HG02973 (cell line): ENCODE measurements around the gene GRID1.

Source experiments
- ATAC-seq: cut with Tn5 transposase; IDR thresholded peaks from one replicate; pipeline ENCODE4 v1.9.1; 2021; ENCODE audit warnings: moderate library complexity; ENCODE audit not compliant: unreplicated experiment

Gene GRID1

DNA sequence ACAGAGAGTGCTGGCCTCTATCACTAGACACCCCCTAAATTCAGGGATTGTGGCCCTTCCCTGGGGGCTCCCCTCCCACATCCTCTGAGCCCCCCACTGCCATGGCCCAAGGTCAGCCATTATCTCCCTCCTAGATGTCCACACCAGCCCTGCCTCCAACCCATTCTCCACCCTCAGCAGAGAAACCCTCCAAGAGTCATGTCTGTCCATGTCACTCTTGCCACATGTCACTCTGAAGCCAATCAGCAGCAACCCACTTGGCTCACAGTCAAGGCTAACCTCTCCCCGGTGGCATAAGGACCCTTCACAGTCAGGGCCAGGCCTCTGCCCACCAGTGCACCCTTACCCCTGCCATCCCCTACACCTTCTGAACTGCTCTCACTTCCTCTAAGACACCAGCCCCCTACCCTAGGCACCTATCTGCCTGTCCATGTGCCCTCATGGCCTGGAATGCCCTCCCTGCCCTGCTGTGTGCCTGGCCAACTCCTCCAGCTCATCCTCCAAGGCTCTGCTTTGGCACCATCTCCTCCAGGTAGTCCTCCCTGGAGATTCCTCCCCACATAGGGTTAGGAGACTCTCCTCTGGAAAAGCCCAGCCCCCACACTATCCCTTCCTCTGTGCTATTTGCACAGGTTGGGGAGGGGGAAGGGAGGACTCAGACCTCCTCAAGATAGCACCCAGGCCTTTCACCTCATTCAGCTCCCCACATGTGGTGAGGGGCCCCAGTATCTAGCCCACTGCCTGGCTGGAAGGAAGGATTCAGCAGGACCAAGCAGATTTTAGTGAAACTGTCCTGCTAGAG, 83.7 kb downstream of the GRID1 start:
- ATAC-seq = no peak

DNA sequence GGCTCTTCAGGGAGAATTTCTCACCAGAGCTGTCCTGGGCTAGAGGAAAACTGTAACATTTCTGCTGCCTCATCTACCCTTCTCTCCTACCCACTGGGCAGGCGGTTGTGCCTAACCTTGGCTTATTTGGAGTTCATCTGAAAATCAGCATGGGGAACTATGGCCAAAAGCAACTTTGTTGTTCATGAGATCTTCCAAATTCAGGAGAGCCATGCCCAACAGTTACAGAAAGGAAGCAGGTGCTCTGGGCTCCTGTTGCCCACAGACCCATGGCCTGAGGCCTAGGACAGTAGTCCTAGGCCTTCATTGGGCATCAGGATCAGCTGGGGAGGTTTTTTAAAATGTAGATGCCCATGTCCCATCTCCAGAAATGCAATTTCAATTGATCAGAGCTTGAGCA, 85.2 kb downstream of the GRID1 start:
- no peak for ATAC-seq

DNA sequence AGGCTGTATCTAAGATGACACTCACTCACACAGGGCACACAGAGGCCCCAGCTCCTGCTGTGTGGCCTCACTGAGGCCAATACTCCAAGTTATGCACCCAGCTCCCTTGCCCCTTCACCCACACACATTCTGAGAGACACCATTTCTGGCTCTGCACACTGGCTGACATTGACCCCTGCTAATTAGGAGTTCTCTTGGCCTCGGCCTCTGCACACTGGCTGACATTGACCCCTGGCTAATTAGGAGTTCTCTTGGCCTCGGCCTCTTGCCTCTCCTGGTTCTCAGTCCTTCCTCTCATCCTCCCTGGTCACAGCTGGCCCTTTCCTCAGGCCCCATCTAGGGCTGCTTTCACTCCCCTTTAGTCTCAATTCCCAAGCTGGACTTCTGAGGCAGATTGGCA, 97.3 kb downstream of the GRID1 start:
- ATAC-seq = no peak

DNA sequence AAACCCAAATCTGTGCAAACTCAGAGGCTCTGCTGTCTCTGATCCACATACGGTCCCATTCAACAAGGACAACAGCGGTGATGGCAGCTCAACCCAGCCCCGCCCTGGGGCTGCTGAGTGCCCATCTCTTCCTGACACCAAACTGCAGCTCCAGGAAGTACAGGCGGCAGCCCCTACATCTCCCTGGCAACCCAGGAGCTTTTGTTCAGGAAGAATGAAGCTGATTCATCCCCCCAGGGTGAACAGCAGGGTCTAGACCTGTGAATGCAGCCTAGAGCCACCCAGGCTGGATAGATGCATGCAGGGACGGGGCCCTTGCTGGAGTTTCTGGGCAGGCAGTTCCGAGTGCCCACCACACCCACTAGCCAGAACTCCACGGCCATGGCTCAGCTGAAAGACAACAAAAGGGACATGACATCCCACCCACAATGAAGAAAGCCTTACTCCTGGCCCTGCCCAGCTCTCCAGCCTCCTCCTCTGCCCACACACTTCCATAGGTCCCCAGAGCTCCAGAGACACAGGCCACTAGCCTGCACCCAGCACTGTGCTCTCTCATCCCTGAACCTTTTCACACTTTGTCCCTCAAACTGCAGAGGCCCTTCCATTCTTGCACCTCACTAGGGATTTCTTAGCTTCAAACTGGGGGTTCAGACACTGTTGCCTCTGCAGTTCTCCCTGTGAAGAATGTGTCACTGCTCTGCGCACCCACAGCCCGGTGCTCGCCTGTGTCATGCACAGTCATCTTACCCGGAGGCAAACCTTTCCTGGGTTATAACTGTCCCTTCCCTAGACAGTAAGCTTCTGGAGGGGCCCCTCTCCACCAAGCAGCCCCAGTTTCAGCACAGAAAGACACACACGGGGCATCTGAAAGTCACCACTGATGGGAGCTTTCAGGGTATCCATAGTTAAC, 99.1 kb downstream of the GRID1 start:
- ATAC-seq = no peak

DNA sequence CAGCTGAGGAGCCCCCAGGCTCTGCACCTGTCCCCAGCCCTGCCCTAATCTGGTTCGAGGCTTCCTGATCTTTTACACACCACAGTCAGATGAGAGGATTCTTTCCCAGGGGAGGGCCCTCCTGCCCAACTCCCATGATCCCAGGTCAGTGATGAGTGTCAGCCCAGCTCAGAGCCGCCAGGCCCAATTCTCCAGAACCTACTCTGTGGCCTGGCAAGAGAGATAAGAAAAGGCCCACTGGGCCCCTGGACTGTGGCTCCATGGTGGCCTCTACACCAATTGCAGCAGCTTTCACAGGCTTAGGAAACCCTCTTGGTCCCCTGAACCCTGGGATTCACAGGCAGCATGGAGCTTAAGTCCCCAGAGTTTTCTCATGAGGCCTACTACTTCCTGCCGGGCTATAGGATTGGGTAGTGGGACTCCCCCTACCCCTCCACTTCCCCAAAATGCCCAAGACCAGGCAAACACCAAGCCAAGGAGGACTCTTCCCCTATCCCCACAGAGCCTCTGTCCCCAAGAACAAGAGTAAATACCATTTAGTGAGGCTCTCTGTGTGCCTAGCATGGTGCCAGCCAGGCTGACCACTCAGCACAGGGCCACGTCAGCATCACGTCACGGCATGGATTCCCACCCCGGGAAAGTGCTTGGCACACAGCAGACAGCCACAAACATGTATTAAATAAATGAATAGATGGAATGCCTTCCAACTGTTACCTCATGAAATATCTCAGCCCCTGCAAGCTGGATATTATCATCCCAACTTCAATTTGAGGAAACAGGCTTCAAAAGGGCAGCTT, 100.0 kb downstream of the GRID1 start:
- no peak for ATAC-seq

DNA sequence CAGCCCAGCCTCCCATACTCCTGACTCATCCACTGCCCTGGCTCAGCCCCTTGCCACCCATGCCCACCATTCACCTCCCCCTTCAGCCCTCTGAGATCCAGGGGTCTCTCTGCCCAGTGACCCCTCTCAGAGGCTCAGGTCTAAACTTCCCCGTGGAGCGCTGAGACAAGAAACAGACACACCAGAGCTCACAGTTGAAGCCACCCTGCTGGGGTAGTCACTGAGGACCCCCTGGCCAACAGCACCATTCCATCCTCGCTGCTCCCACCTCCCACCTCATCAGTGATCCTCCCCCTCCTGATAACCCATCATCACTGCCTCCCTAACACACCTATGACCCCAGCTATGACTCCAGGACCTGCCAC, 100.7 kb downstream of the GRID1 start:
- no peak for ATAC-seq

DNA sequence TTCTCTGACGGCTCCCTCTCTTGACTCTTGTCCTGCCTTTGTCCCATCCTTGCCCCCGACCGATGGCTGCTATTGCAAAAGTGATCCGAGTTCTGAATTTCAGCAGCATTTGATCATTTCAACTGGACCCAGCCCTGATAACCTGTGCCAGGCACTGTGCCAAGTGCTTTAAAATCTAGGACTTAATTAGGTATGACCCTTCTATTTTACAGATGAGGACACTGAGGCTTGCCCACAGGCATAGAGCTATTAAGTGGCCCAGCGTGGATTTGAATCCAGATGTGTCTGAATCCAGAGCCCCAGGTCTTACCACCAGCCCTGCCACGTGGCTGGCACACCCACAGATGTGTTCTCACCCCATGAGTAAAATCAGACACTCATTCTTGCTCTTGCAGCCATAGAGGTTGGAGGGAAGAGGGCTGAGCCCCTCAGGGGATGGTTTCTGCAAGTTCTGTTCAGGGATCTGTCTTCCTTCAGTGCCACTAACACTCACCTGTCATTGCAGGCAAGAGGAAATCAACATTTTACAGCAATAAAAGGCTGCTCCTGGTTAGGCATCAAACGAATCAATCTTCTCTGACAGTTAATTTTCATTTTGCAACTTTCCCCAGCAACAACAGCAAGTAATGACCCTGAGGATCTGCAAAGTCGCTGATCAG, 101.2 kb downstream of the GRID1 start:
- no peak for ATAC-seq

DNA sequence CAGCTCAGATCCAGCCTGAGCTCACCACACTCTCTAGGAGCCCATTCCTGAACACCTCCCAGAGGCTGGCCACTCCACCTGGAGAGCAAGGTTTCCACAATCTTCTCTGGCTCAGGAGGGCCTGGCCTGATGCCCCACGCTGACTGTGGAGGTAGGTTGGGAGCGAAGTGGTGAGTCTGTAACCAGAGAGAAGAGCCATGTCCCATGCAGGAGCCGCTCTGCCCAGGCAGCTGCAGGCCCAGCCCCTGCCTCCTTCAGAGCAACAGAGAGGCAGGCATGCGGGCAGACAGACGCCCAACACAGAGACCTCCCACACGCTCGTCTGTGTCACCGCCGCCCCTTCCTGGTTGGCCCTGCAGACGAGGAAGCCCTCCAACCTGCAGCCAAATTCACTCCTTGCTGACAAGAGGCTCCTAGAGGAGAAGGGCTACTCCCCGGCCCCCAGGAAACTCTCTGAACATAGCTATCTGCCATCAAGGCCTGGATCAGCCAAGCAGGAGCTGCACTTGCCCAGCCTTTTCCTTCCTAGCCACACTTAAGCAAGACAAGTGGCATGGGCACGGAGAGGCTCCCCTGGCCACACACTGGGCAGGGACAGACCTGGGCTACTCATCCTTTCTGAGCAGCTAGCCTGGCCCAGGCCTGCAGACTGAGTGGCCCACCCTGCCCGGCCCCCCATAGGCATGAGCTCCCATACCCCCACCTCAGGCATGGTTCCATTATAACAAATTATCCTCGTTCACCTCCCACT, 101.9 kb downstream of the GRID1 start:
- ATAC-seq = no peak

DNA sequence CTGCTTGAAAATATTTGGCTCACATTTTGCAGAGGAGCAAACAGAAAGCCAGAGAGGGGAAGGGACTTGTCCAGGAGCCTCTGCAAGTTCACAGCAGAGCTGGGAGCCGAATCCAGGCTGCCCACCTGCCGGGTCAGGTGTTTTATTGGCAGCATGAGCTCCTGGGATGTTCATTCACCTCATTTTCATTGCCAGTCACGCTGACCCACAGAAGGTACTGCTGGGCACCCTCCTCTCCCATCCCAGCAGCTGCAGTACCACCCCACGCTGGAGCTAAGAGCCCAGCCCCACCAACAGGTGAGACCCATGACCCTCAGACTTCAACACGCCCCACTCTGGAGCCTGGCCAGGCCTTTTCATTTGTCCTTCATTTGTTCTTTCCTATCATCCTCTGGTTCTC, 102.7 kb downstream of the GRID1 start:
- no peak for ATAC-seq

DNA sequence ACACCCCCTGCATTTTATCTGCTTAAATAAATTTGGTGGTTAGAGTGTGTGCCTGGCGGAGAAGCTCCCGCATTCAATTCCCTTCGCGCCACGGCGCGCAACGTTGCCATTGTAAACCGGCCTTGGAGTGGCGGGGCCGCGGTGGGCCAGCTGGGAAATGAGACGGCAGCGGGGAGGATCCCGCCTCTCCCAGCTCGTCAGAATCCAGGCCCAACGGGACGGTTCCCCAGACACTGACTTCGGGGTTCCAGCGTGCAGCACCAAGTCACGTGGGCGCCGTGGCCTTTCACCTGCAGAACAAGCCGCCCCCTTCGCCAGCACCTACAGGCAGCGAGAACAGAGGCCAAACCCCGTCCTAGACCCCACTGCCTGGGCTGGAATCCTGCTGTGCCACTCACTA, 103.4 kb downstream of the GRID1 start:
- no peak for ATAC-seq

DNA sequence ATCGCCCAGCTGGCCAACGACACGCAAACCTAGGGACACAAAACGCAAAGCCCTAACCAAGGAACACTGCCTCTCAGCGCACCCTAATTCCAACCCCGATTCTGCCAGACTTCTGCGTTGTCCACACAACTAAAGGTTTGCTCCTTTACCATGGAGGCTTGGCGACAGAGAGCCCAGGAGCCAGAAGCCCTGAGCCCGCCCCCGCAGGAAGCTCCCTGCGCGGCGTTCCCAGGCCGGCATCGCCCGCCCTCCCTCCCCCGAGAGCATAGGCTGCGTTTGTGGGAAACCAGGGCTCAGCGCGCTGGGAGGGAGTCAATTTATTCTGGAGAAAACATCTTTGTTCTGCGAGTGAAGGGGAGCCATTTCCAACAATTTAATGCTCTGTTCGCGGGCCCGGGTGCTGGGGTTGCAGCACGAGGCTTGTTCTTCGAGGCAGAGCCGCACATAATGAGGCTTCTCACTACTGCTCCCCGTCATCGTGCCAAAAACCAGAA, 103.9 kb downstream of the GRID1 start:
- ATAC-seq = no peak

DNA sequence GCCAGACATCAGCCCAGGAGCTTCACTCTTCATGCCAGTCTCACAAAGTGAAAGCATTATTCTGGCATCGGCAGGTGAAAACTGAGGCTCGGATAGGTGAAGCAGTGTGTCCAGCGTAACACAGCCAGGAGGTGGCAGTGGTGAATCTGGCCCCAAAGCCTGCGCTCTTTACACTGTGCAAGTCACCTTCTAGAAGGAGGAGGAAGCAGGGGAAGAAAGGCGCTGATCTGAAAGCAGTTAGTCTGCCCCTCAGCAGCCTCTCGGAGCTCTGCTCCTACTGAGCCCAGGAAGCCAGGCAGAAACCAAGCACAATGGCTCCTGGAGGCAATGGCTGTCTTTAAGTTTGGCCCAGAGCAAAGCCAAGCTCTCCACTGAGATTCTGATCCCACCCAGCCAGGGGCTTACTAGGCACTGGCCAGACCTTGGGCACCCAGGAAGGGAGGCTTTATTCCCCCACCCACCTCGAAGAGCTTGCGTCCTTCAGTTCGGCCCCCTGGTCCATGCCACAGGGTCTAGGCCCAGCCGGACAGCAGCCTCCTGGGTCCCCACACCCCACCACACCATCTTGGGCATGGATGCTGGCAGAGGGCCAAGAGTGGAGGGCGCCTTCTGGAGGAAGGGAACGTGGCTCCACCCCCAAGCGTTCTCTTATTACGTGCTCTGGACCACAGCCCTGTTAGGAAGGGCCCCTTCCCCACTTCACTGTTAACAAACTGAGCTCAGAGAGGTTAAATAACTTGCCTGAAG, 104.5 kb downstream of the GRID1 start:
- peak; percentile 68 for ATAC-seq

DNA sequence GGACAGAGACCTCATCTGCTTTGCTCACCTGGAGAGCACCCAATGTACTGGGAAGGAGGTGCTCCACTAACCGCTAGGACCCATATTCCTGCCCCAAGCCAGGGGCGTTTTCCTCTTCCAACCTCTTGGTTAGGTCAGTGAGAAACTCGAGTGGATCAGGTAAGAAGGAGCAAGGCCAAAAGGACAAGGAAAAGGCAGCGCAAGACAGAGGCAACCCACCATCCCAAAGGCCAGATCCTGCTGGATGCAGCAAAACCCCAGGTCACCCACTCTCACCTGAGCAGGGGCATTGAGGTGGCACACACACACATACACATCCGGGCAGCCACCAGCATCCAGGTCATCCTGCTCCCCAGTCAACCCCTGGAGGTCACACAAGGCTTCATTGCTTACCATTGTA, 105.1 kb downstream of the GRID1 start:
- no peak for ATAC-seq

DNA sequence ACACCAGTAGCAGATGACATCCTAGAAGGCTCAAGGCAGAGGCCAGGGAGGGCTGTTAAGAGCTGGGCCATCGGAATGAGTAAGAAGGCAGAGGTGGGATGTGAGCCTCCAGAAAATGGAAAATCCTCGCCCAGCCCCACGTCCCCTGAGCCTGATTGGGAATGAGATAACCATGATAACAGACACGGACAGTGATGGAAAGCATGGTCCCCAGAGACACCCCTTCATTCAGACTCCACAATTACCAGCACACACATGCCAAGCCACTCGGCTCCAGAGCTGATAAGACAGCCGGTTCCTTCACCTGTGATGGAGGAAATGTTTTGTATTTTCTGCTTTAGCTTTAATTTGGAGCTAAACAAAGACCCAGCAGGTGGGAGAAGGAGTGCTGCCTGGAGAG, 106.0 kb downstream of the GRID1 start:
- ATAC-seq = no peak

DNA sequence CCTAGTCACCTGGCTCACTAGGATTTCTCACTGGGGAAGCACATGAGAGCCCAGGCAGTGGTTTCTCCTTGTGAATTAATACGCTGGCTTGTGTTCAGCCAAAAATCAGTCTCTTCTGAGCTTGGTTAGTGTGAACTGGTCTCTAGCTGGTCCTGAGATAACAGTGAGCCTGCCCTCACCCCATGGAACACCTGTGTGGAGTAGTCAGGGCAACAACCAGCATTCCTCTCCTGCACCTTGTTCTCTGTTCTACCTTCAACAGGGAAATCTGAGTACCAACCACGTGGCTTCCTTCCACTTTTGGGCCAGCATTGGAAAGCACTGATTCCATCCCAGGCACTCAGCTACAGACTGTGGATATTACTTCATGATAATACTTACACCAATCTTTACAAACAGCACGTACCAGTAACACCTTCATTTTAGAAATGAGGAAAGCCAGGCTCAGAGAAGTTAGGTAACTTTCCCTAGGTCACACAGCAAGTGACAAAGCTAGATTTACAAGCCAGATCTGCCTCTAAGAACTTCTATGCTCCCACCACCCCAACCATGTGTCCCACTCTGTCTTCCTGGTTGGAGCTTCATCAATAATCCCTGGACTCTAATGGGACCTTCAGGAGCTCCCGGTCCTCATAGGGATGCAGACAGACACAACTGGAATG, 106.6 kb downstream of the GRID1 start:
- no peak for ATAC-seq

DNA sequence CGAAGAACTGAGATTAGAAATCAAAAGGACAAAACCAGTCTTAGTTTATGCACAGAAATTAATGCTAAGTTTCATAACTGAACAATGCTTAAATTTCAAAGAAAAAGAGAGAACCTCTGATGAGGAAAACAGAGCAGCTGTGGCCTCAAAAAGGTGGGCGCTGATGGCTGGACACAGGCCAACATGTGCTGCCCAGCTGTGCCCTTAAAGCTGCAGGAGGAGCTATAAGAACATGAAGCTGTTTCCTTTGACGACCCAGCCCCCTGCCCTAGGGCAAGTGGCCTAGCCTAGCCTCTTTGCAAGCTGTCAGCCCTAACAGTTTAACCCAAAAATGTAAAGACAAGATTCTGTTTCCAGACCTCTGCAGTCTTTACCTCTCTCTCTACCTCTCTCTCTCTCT, 107.7 kb downstream of the GRID1 start:
- no peak for ATAC-seq

DNA sequence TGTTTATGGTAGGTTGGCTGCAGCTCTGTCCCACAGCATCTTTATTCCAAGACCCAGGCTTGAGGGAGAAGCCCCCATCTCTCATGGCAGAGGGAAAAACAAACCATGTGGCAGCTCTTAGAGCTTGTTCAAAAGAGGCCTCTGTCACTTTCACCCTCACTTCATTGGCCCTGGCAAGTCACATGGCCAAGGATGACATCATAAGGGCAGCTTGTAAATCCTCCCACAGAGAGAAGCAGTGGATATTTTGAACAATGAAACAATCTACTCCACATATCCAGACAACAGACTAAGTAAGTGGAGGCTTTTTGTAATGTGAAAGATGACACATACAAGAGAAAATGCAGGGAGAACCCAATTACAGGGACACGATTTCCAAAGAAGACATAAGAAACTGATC, 108.1 kb downstream of the GRID1 start:
- ATAC-seq = no peak

DNA sequence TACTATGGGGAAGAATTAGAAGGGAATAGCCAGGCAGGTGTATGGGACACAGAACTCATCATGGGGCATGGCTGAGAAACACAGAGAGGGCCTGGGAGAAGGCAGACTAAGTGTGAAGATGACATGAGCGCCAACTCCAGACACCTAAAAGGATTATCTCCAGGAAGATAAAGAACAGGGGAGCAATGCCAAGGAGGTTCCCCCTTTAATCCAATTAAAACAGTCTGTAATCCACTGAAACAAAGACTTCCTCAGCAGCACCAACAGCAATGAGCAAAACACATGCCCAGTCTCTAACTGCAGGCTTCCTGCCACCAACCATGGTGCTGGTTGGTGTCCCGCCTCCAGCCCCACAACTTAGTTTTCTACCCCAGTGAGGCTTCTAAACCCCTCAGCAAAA, 108.9 kb downstream of the GRID1 start:
- ATAC-seq = no peak
